Inflammatory macrophage treated with lipopolysaccharide for 1 hour (primary cell): ENCODE results near the gene PPARA.
"Not testable (repeated sequence)": the region's sequence is repeated elsewhere in the genome, so short reads cannot be mapped to it uniquely, and the experiment has no call there.

ENCODE experiments used
- DNase-seq, 2 donors: peaks; one replicate each; pipeline ENCODE4 v3.0.0-alpha.2; 2020 to 2022

PPARA gene

DNA sequence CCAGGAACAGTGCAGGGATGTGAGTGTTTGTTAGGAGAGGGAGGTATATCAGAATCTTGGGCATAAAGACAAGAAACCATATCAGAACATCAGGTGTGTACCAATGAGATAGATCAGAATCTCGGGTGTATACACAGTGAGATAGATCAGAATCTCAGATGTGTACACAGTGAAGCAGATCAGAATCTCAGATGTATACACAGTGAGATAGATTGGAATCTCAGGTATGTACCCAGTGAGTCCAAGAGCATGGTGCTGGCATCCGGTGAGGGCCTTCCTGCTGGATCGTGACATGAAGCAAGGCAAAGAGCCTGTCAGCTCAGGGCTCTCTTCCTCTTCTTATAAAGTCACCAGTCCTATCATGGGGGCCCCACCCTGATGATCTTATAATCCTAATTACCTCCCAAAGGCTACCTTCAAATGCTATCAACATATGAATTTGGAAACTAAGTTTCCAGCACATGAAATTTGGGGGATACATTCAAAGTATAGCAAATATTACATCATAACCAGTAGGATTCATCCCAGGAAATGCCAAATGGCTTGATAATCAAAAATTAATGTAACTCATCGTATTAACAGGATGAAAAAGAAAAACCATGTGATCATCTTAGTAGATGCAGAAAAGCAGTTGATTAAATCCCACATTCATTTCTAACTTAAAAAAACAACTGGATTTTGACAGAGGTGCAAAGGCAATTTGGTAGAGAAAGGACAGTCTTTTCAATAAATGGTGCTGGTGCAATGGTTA, 28.6 kb downstream of the PPARA start:
- DNase-seq: no peak

DNA sequence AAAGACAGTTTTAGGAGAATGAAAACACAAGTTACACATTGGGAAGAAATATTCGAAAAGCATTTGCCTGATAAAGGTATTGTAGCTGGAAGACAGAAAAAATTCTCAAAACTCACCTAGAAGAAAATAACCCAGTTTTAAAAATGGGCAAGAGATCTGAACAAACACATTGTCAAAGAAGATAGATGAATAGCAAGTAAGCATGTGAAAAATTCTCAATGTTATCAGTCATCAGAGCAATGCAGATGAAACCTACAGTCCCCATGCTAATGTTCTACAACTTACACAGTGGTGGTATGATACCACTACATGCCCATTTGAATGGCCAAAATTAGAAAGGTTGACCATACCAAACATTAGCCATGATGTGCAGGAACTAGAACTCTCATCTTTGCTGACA, 29.4 kb downstream of the PPARA start:
- no peak for DNase-seq

DNA sequence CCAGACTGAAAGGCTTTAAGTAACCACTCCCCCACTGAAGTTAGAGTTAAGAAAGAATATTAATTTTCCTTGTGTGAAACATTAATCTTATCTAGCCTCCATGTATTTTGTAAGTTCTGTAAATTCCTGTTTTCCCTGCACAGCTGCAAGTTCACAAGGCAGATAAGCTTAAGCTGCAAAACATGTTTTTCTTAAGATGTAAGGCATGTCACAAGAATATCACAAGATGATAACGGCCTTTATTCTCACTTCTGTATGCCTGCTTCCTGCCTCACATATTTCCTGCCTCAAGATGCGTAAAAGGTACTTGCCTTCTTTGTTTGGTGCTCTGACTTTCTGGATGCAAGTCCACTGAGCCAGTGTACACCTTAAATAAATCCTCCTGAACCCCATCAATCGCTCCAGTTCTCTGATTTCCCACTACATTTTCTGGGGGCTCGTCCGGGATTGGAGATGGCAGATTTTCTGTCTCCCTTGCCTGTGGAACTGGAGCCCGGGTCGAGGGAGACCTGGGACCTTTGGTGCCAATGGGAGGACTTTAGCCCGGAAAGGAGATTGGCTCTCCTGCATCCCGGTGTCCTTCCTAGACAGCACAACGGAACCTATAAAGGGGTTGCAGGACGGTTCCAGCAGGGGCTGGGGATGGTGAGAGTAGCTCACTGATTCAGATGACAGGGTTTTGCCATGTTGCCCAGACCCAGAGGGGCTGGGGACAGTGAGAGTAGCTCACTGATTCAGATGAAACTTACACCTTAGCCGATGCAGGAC, 30.2 kb downstream of the PPARA start:
- no peak for DNase-seq

DNA sequence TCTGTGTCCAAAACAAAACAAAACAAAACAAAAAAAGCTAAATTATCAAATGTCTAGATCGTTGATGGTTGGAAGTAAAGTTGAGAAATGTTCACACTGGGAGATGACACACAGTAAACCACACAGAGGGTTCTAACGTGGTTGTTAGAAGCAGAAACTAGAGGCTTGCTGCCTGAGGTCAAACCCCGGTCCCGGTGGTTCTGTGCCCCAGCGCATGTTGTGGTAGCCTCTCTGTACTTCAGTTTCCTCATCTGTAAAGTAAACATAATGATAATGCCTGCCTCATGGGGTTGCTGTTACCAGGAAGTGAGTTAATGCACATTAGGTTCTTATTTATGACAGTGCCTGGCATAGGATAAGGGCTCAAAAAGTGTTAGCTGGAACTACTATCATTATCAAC, 33.4 kb downstream of the PPARA start:
- DNase-seq: peak in 1 of 2 donors; percentile 4

DNA sequence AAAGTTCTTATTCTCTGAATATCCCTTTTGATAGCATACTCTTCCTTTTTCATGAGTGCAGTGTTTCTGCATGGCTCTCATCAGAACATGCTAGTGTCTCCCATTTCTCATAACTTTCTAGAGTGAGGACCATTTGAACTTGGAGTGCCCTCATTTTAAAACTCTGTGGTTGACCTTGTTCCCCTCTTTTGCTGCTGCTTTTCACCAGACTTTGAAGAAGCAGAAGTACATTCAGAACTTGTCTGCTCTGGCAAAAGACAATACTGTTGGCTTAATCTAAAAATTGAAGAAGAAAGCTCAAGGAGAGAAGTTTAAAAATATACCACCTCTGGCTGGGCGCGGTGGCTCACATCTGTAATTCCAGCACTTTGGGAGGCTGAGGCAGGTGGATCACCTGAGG, 35.0 kb downstream of the PPARA start:
- no peak for DNase-seq

DNA sequence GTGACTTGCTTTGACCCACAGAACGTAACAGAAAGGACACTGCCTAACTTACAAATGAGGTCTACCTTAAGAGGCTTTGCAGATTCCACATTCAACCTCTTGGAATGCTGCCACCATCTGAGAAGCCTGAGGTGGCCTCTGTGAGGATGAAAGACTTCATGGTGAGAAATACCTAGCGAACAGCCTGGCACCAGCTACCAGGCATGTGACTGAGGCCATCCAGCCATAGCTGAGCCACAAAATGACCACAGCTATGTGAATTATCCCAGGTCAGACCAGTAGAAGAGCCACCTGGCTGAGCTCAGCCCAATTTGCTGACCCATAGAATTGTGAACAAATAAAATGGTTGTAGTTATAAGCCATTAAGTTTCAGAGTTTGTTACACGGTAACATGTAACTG, 37.5 kb downstream of the PPARA start:
- DNase-seq: no peak

DNA sequence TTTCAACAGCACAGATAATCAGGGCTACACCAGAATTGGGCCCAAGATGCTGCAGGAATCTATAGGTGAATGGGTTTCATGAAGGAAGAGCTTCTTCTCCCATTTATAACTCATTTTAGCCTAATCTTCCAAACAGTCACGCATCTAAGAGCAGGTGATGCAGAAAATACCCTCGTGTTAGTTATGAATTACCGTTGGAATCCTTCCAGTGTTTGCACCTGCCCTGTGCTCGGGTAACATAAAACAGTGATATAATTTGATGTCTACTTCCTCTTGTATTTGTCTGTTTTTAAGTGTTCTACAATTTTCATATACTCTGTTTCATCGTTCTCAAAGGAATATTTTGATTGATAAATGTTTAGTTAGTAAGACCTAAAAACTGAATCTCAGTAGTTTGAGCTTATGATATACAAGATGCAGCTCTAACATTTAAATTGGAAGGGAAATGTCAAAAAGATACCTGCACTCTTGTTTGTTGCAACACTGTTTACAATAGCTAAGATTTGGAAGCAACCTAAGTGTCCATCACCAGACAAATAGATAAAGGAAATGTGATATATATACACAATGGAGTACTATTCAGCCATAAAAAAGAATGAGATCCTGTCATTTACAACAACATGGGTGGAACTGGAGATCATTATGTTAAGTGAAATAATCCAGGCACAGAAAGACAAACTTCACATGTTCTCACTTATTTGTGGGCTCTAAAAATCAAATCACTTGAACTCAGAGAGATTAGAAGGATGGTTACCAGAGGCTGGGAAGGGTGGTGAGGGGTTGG, 42.1 kb downstream of the PPARA start:
- DNase-seq: no peak

DNA sequence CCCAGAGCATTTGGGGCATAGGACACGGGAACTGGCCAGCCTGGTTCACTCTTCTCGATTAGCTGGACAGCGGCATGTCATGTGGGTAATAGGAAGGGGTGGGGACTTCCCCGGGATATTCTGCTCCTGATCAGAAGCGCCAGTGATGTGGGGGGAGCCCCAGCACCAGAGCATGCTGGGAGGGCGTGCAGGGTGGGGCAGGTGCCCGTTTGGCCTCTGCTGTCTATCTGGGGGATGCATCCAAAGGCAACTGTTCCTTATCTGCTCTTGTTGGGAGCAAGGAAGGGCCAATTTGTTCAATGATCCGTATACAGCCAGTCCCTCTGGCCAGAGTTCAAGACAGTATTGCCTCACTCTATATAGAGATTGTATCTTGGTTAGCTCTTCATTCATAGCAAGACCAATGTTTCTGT, 43.6 kb downstream of the PPARA start:
- DNase-seq: no peak

DNA sequence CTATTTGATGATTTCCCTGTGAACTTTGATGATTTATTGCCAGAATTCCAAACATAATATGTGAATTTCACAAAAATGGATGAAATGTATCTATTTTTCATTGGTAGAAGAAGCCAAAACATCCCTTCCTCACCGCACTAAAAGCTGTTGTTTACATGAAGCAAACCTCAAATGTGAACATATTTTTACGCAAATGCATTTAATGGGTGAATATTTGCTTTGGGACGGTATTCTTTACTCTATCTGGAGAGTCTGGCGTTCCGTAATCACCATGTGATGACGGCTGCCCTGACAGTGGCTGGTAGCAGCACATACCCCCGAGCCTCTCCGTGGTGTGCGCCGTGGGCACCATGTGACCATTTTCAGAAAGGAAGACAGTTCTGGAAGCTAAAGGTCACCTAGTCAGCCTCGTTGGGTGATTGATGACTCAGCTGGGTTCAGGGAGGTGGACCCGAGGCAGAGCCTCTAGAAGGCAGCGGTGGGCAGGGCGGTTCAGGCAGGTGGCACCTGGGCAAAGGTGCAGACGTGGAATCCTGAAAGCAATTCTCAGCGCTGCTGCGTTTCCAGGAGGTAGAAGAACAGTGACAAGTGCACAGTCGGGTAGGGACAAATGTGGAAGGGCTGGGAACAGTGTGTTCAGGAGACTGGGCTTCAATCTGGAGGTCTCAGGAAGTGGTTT, 45.3 kb downstream of the PPARA start:
- DNase-seq: no peak

DNA sequence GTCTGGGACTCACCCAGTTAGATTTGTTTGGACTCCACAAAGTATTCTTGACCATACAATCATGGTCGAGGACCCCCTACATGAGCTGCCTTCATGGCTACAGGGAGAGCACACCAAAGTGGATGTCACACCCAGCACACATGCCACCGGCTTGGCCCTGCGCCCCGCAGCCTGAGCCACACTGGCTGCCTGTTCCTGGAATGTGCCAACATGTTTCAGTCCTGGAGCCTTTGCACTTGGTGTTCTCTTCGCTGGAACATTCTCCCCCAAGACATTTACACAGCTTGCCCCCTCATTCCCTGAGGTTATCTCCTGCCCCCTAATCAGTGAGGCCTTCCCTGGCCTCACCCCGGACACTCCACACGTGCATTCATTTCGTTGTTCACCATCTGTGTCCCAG, 46.0 kb downstream of the PPARA start:
- DNase-seq: no peak

DNA sequence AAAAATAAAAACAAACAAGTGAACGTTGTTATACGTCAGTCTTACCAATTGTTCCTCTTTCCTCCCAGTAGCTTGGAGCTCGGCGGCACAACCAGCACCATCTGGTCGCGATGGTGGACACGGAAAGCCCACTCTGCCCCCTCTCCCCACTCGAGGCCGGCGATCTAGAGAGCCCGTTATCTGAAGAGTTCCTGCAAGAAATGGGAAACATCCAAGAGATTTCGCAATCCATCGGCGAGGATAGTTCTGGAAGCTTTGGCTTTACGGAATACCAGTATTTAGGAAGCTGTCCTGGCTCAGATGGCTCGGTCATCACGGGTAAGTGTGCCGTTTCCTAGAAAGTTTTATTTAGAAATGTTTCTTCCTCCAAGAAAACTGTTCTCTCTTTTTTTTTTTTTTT, 47.9 kb downstream of the PPARA start:
- no peak for DNase-seq

DNA sequence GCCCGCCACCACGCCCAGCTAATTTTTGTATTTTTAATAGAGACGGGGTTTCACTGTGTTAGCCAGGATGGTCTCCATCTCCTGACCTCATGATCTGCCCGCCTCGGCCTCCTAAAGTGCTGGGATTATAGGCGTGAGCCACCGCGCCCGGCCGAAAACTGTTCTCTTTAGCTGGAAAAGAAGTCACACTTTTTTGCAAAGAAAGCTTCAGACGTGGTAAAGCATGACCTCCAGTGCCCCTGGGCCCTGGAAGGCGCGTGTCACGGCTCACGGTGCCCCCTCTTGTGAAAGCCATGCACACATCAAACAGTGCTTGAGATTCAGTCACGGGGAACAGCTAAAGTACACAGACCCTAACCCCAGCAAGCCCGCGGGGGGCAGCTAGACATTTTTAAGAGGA, 48.5 kb downstream of the PPARA start:
- not testable (repeated sequence) for DNase-seq

DNA sequence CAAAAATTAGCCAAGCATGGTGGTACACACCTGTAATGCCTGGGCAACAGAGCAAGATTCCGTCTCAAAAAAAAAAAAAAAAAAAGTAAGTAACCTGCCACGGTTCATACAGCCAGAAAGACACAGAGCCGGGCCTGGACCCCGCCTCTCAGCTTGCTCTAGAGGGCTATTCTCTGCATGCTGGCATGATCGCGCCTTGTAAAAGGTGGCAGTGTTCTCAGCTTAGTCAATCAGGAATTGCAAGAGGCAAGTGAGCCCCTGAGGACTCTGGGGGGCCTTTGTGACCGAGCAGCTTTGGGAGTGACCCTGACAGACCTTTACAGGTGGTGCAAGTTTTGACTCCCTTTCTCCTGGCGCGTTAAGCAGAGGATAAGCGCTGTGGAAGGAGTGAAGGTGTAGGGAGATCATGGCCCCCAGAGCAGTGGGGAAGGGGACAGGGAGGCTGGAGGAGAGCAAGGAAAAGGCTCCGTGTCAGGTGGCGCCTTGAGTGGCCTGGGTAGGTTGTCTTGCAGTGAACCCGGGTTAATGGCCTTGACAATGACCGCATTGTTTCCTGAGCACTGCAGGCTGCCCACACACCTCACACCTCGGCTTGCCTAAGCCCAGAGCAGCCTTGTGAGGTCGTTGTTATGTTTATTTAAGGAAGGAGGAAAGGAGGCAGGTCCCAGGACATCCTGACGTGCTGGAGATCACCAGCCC, 50.9 kb downstream of the PPARA start:
- no peak for DNase-seq

DNA sequence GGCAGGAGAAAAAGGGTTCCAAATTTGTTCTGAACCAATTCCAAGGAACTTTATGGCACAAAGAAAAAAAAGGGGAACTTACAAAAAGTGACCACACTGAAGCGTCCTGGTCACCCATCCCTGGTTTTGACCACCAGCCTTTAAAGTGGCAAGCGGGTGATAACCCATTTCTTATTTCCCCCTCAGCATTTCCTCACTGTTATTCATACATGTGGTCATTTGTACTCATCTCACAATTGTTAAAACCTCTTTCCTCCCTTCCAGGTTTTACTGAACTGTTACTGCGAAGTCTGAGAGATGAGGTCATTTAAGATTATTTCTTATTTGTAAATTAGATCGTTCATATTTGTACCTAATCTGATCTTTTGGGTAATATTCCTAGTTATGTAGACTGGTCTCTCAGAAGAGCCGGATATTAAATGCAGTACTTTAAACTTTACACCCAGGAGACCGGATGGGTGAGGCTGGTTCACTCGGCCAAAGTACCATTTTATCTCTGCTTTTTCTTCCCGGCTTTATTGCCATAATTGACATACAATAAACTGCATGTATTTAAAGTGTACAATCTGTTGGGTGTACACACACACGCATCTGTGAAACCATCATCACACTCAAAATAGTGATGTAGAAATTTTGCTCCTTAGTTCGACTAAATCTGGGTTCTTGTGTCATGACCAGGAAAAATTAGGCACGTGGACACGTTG, 52.7 kb downstream of the PPARA start:
- no peak for DNase-seq

DNA sequence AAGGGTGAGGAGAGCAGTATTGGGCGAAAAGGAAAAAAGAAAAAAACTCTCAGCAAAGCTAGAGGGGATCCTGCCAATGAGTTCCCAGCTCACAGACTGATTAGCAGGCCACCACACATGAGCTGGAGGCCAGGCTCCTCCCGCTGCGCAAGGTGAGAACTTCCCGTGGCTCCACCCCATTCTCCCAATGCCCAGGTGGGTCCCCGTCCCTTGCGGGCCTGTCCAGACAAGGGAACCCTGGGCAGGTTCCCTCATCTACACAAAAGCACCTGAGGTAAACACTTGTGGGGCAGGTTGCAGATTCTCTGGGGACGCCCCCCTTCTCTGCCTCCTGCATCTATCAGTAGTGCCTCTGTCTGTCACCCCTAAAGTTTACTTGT, 53.3 kb downstream of the PPARA start:
- DNase-seq: no peak

DNA sequence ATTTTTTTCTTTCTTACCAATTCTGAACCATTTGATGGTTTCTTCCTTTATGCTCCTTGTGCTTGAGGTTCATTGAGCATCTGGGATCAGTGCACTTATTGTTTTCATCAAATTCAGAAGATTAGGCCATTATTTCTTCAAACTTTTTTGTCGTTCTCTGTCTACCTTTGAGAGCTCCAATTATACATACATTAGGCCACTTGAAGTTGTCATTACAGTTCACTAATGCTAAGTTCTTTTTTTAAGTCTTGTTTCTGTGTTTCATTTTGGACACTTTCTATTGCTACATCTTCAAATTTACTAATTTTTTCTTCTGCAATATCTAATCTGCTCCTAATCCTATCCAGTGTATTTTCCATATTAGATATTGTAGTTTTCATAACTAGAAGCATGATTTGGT, 58.9 kb downstream of the PPARA start:
- no peak for DNase-seq

DNA sequence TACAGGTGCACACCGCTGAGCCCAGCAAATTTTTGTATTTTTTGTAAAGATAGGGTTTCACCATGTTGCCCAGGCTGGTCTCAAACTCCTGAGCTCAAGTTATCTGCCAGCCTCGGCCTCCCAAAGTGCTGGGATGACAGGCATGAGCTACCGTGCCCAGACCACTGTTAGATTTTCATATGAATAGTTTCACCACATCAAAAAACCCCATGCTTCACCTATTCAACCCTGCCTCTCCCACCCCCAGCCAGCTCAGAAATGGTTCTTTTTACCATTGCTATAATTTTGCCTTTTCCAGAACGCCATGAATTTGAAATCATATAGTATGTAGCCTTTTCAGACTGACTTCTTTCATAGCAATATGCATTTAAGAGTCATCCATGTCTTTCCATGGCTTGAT, 61.9 kb downstream of the PPARA start:
- no peak for DNase-seq

DNA sequence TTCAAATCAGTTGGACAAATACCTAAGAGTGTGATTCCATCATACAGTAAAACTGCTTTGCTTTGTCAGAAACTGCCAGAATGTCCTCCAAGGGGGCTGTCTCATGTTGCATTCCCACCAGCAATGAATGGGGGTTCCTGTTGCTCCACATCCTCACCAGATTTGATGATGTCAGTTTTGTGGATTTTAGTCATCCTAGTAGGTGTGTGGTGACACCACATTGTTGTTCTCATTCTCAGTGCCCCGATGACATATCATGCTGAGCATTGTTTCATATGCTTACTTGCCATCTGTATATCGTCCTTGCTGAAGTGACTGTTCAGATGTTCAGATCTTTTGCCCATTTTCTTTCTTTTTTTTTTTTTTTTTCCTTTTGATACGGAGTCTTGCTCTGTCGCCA, 62.7 kb downstream of the PPARA start:
- peak; percentile 2 to 33 for DNase-seq

DNA sequence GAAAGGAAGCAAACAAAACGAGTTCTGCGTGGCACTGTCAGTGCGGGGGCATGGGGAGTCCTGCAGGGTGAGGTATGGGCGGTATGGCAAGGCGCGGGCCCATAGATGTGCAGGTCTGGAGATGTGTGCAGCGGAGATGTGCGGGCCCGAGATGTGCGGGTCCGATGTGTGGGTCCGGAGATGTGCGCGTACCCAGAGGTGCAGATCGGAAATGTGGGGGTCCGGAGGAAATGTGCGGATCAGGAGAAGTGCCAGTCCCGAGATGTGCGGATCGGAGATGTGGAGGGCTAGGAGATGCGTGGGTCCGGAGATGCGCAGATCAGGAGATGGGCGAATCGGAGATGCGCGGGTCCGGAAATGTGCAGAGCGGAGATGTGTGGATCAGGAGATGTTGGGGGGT, 63.8 kb downstream of the PPARA start:
- no peak for DNase-seq

DNA sequence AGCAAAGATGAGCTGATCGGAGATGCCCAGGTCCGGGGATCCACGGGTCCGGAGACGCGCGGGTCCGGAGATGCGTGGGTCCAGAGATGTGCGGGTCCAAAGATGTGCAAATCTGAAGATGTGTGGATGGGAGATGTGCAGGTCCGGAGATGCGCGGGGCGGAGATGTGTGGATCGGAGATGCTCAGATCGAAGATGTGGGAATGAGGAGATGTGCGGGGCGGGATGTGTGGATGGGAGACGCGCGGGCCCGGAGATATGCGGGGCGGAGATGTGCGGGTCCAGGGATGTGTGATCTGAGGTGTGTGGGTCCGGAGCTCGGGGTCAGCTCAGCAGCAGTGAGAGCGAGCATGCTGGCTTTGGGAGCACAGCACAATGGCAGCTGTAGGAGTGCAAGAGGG, 64.3 kb downstream of the PPARA start:
- no peak for DNase-seq

DNA sequence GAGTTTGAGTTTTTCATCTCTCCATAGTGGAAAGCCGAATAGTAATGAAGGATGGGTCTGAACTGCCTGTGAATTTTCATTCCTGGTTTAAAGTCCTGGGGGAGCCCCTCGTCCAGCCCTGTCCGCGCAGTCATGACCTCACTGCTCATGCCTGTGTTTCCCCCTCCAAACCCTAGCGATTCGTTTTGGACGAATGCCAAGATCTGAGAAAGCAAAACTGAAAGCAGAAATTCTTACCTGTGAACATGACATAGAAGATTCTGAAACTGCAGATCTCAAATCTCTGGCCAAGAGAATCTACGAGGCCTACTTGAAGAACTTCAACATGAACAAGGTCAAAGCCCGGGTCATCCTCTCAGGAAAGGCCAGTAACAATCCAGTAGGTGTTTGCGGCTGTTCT, 69.3 kb downstream of the PPARA start:
- DNase-seq: no peak

DNA sequence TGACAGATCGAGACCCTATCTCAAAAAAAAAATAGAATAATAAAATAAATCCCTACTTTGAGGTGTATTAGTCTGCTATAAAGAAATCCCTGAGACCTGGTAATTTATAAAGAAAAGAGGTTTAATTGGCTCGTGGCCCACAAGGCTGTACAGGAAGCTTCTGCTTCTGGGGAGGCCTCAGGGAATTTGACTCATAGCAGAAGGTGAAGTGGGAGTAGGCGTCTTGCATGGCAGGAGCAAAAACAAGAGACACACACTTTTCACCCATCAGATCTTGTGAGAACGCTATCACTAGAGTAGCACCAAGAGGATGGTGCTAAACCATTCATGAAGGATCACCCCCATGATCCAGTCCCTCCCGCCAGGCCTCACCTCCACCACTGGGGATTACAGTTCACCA, 70.6 kb downstream of the PPARA start:
- DNase-seq: no peak
